K562 (cell line): ENCODE results near the gene MAP4K1. TPM values are rescaled to one million over a fixed set of nuclear protein-coding genes. Genes with fewer than 3 reads are reported as not detected.

Source experiments
- CBX3 ChIP-seq, 2 experiments: IDR thresholded peaks; 1 replicate in 1 of 2; 2 replicates in 1 of 2; pipeline ENCODE4 v1.6.1; 2012; ENCODE audit warnings: inconsistent platforms in 2 of 2, low read length in 2 of 2, borderline replicate concordance in 1 of 2, control low read depth in 1 of 2
- CHD1 ChIP-seq: fragments of 200-600 bp; sonication (generic); IDR thresholded peaks from one replicate; pipeline ENCODE4 v1.6.1; 2012; ENCODE audit warnings: mild to moderate bottlenecking, moderate library complexity, low read length, inconsistent platforms
- CREBBP ChIP-seq: IDR thresholded peaks from one replicate; pipeline ENCODE4 v1.6.1; 2012; ENCODE audit warnings: low read depth, mild to moderate bottlenecking, control low read depth, inconsistent platforms, low read length
- DACH1 ChIP-seq: fragments of 450-650 bp; IDR thresholded peaks from 2 replicates; pipeline ENCODE4 v1.6.1; 2018; ENCODE audit not compliant: partially characterized antibody
- EP400 ChIP-seq: fragments of 450-650 bp; IDR thresholded peaks from 2 replicates; pipeline ENCODE4 v1.6.1; 2017; ENCODE audit warnings: antibody characterized with exemption, mild to moderate bottlenecking, moderate library complexity
- HDAC1 ChIP-seq, 2 experiments: fragments of 450-650 bp; IDR thresholded peaks; 2 replicates each; pipeline ENCODE4 v1.6.1; 2016 to 2017; ENCODE audit warnings: inconsistent platforms in 1 of 2, mild to moderate bottlenecking in 1 of 2, moderate library complexity in 1 of 2
- KDM4B ChIP-seq, 2 experiments: fragments of 450-650 bp in 1 of 2; sonication (generic) in 1 of 2; IDR thresholded peaks; 2 replicates each; pipeline ENCODE4 v1.6.1; 2016 to 2017; ENCODE audit warnings: borderline replicate concordance in 2 of 2, antibody characterized with exemption in 1 of 2, low read depth in 1 of 2, mild to moderate bottlenecking in 1 of 2
- KLF10 ChIP-seq: fragments of 250-450 bp; sonication (Bioruptor Pico); IDR thresholded peaks from 2 replicates; pipeline ENCODE4 v1.6.1; 2021; ENCODE audit warnings: matching md5 sums
- MED1 ChIP-seq: sonication (generic); formaldehyde crosslinking; IDR thresholded peaks from 2 replicates; pipeline ENCODE4 v1.8.1; 2023; ENCODE audit warnings: missing genetic modification reagents, borderline replicate concordance
- NONO ChIP-seq, 2 experiments: fragments of 200-400 bp in 1 of 2; fragments of 450-650 bp in 1 of 2; formaldehyde crosslinking in 1 of 2; IDR thresholded peaks; 2 replicates each; pipeline ENCODE4 v1.6.1; 2017; ENCODE audit warnings: low read depth in 2 of 2, mild to moderate bottlenecking in 2 of 2, moderate library complexity in 2 of 2, low read length in 1 of 2
- PHB2 ChIP-seq: fragments of 450-650 bp; IDR thresholded peaks from 2 replicates; pipeline ENCODE4 v1.6.1; 2017; ENCODE audit warnings: low read depth
- RBM17 ChIP-seq: fragments of 200-400 bp; formaldehyde crosslinking; IDR thresholded peaks from 2 replicates; pipeline ENCODE4 v1.6.1; 2017; ENCODE audit warnings: low read depth, mild to moderate bottlenecking, low read length, borderline replicate concordance
- SRF ChIP-seq, 2 experiments: fragments of 250-450, 450-650 bp in 1 of 2; sonication (Bioruptor Pico) in 1 of 2; sonication (generic) in 1 of 2; formaldehyde crosslinking; IDR thresholded peaks; 2 replicates each; pipeline versions ENCODE4 v1.5.0 to v1.5.1; 2020 to 2022; ENCODE audit warnings: mild to moderate bottlenecking in 1 of 2, missing genetic modification reagents in 1 of 2
- TFAM ChIP-seq: fragments of 250-450 bp; sonication (Bioruptor Pico); conservative IDR thresholded peaks from 2 replicates; pipeline ENCODE4 v1.5.0; 2021; ENCODE audit warnings: mild to moderate bottlenecking, moderate library complexity
- ZNF57 ChIP-seq: fragments of 450-650 bp; formaldehyde crosslinking; IDR thresholded peaks from 2 replicates; pipeline ENCODE4 v1.4.0; 2020; ENCODE audit warnings: mild to moderate bottlenecking, moderate library complexity
- ZNF584 ChIP-seq: fragments of 200-800 bp; sonication (Bioruptor generic); IDR thresholded peaks from 2 replicates; pipeline ENCODE4 v1.6.1; 2016; ENCODE audit warnings: low read depth, mild to moderate bottlenecking, missing genetic modification characterization, missing compliant biosample characterization
- polyA plus RNA-seq, 8 experiments: library from polyadenylated mRNA; depleted of rRNA in 4 of 8; stranded (reverse) in 5 of 8; unstranded in 3 of 8; fragments of >200 nt; fragmentation: Nextera tagmentation in 2 of 8; fragmentation: Illumina TruSeq in 1 of 8; extraction: Ambion mirVana in 2 of 8; extraction: Trizol in 1 of 8; gene quantifications; 2 replicates each; pipeline versions ENCODE4 v1.2.1 to v1.2.3, GENCODE V29; 2011 to 2014; ENCODE audit warnings: inconsistent platforms in 1 of 8, missing spikeins in 1 of 8
- total RNA-seq, 7 experiments: library from RNA; depleted of rRNA in 6 of 7; stranded (reverse); fragments of >200 nt in 6 of 7; fragmentation: Illumina TruSeq in 2 of 7; extraction: Trizol in 2 of 7; gene quantifications; 2 replicates each; pipeline versions ENCODE4 v1.2.1 to v1.2.3, GENCODE V29; 2011 to 2021; ENCODE audit warnings: low replicate concordance in 1 of 7
- TF ChIP-seq, protein P1 (sequence below): fragments of 150-350 bp; conservative IDR thresholded peaks from 2 replicates; pipeline ENCODE4 v1.6.1; 2014; ENCODE audit warnings: low read length
- TF ChIP-seq, protein P2 (sequence below): fragments of 250-450 bp; sonication (Bioruptor Pico); IDR thresholded peaks from 2 replicates; pipeline ENCODE4 v1.5.0; 2020; ENCODE audit warnings: mild to moderate bottlenecking
- TF ChIP-seq, protein P3 (sequence below): fragments of 450-650 bp; IDR thresholded peaks from 2 replicates; pipeline ENCODE4 v1.6.1; 2017; ENCODE audit warnings: antibody characterized with exemption, mild to moderate bottlenecking

The MAP4K1 gene
- total and polyA plus RNA-seq, 9 of the 15 experiments (the other 6 are each of a cell fraction or from before 2014, with no cell fraction given): 0.14 to 3.2 (median 0.73) TPM; not detected in 1

DNA sequence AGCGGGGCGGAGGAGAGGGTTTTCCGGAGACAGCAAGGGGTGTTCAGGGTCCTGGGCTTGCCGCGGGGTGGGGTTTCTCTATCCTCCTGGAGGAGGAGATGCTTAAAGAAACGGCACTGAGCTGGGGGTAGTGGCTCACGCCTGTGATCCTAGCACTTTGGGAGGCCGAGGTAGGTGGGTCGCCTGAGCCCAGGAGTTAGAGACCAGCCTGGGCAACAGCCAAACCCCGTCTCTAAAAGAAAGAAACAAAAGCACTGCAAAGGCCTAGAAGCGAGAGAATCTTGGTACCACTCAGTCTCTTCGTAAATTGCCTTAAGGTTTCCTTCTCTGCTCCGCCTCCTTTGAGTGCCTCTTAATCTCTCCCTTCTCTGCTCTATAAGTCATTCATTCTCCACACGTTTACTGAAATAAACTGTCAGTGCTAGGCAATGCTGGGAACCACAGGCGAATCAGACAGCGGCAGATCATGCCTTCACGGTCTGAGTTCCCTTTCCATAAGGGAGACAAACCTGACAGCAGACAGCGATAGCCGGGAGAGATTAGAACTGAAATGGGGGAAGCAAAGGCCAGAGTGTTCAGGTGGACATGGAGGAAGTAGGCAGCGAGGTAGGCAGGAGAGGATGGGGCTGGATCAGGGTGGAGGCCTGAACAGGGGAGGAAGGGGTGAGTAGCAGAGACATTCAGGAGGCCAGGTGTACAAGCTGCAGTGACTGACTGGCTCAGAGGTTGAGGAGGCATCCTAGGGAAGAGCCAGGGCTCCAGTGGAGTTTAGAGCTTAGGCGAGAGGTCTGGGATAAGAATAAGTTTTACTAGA is 1.8 kb upstream of the MAP4K1 start (continued):
- TF ChIP-seq HDAC1 (IDR thresholded peaks at IDR 0.05) (peak in 1 of 2 experiments; percentile 38; a peak in 2 of 4 replicates), ZNF584 (CRISPR knock-in tag) (no peak), CBX3 (IDR thresholded peaks at IDR 0.05; ENCODE audit: borderline replicate concordance in 1 of 2, low read length in 2 of 2) (no peak), MED1 (no peak), KLF10 (CRISPR knock-in tag) (no peak), CREBBP (no peak), NONO (IDR thresholded peaks at IDR 0.05; ENCODE audit: low read depth in 2 of 2, low read length in 1 of 2) (no peak), SRF (CRISPR knock-in tag; IDR thresholded peaks at IDR 0.05) (no peak), EP400 (no peak), KDM4B (IDR thresholded peaks at IDR 0.05; ENCODE audit: borderline replicate concordance in 2 of 2, low read depth in 1 of 2) (no peak), PHB2 (0 out of 2 replicates have a peak, but pooled peaks have one; percentile 25), CHD1 (peak; percentile 65), DACH1 (no peak), RBM17 (no peak), TFAM (CRISPR knock-in tag) (no peak), ZNF57 (CRISPR knock-in tag) (no peak)
- TF ChIP-seq, protein P1, sequence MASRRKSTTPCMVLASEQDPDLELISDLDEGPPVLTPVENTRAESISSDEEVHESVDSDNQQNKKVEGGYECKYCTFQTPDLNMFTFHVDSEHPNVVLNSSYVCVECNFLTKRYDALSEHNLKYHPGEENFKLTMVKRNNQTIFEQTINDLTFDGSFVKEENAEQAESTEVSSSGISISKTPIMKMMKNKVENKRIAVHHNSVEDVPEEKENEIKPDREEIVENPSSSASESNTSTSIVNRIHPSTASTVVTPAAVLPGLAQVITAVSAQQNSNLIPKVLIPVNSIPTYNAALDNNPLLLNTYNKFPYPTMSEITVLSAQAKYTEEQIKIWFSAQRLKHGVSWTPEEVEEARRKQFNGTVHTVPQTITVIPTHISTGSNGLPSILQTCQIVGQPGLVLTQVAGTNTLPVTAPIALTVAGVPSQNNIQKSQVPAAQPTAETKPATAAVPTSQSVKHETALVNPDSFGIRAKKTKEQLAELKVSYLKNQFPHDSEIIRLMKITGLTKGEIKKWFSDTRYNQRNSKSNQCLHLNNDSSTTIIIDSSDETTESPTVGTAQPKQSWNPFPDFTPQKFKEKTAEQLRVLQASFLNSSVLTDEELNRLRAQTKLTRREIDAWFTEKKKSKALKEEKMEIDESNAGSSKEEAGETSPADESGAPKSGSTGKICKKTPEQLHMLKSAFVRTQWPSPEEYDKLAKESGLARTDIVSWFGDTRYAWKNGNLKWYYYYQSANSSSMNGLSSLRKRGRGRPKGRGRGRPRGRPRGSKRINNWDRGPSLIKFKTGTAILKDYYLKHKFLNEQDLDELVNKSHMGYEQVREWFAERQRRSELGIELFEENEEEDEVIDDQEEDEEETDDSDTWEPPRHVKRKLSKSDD: no peak
- TF ChIP-seq, protein P2, sequence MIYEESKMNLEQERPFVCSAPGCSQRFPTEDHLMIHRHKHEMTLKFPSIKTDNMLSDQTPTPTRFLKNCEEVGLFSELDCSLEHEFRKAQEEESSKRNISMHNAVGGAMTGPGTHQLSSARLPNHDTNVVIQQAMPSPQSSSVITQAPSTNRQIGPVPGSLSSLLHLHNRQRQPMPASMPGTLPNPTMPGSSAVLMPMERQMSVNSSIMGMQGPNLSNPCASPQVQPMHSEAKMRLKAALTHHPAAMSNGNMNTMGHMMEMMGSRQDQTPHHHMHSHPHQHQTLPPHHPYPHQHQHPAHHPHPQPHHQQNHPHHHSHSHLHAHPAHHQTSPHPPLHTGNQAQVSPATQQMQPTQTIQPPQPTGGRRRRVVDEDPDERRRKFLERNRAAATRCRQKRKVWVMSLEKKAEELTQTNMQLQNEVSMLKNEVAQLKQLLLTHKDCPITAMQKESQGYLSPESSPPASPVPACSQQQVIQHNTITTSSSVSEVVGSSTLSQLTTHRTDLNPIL (CRISPR knock-in tag): no peak
- TF ChIP-seq, protein P3, sequence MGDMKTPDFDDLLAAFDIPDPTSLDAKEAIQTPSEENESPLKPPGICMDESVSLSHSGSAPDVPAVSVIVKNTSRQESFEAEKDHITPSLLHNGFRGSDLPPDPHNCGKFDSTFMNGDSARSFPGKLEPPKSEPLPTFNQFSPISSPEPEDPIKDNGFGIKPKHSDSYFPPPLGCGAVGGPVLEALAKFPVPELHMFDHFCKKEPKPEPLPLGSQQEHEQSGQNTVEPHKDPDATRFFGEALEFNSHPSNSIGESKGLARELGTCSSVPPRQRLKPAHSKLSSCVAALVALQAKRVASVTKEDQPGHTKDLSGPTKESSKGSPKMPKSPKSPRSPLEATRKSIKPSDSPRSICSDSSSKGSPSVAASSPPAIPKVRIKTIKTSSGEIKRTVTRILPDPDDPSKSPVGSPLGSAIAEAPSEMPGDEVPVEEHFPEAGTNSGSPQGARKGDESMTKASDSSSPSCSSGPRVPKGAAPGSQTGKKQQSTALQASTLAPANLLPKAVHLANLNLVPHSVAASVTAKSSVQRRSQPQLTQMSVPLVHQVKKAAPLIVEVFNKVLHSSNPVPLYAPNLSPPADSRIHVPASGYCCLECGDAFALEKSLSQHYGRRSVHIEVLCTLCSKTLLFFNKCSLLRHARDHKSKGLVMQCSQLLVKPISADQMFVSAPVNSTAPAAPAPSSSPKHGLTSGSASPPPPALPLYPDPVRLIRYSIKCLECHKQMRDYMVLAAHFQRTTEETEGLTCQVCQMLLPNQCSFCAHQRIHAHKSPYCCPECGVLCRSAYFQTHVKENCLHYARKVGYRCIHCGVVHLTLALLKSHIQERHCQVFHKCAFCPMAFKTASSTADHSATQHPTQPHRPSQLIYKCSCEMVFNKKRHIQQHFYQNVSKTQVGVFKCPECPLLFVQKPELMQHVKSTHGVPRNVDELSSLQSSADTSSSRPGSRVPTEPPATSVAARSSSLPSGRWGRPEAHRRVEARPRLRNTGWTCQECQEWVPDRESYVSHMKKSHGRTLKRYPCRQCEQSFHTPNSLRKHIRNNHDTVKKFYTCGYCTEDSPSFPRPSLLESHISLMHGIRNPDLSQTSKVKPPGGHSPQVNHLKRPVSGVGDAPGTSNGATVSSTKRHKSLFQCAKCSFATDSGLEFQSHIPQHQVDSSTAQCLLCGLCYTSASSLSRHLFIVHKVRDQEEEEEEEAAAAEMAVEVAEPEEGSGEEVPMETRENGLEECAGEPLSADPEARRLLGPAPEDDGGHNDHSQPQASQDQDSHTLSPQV: no peak
